A549 (cell line): ENCODE measurements around the gene ALG14. TPM values are rescaled to one million over a fixed set of nuclear protein-coding genes. Genes with fewer than 3 reads are reported as not detected.

Experiments used
- ATAC-seq, 2 experiments: fragments of 200-7000 bp in 1 of 2; fragments of >200 bp in 1 of 2; cut with Nextera tagmentation in 1 of 2; cut with Tn5 transposase in 1 of 2; 3 replicates each; pipeline versions ENCODE4 v1.8.0 to v1.9.1; 2018 to 2020; ENCODE audit warnings: mild to moderate bottlenecking in 1 of 2, moderate library complexity in 1 of 2
- CTCF ChIA-PET: fragments of 300-600 bp; sonication (Branson Sonifier 250); formaldehyde crosslinking; extraction: SDS; loops from one replicate; lab custom pipeline; 2021; ENCODE audit warnings: antibody characterized with exemption, inconsistent platforms; lab: Yijun Ruan, JAX
- POLR2A ChIA-PET: fragments of 350-600 bp; formaldehyde crosslinking; extraction: SDS; loops from one replicate; lab custom pipeline; 2021; ENCODE audit warnings: antibody characterized with exemption, inconsistent platforms; lab: Yijun Ruan, JAX
- DNase-seq, 2 experiments: peaks; one replicate each; pipeline versions ENCODE4 v3.0.0 to v3.0.0-alpha.2; 2011 to 2016; ENCODE audit warnings: low read depth in 1 of 2, low spot score in 1 of 2
- FAIRE-seq: peaks from 2 replicates; lab custom pipeline; 2011; peaks lifted over from hg19 to GRCh38; lab: Jason Lieb, UNC
- H3K27ac ChIP-seq, 2 experiments: fragments of >200 bp; sonication (Bioruptor Twin); formaldehyde crosslinking; 3 replicates each; pipeline ENCODE4 v1.5.1; 2016 to 2017
- H3K4me1 ChIP-seq: fragments of >200 bp; sonication (Bioruptor Twin); formaldehyde crosslinking; 3 replicates; pipeline ENCODE4 v1.6.1; 2016
- H3K4me2 ChIP-seq: fragments of >200 bp; sonication (Bioruptor Twin); formaldehyde crosslinking; 3 replicates; pipeline ENCODE4 v1.6.1; 2016
- H3K4me3 ChIP-seq: fragments of >200 bp; sonication (Bioruptor Twin); formaldehyde crosslinking; 3 replicates; pipeline ENCODE4 v1.5.1; 2016
- H3K9me3 ChIP-seq: fragments of >200 bp; sonication (Bioruptor Twin); formaldehyde crosslinking; 3 replicates; pipeline ENCODE4 v1.6.1; 2016
- ATOH8 ChIP-seq: fragments of 250-450 bp; sonication (Bioruptor Pico); IDR thresholded peaks from 2 replicates; pipeline ENCODE4 v1.5.0; 2020; ENCODE audit warnings: low read depth, mild to moderate bottlenecking, moderate library complexity
- BCL3 ChIP-seq: fragments of >200 bp; sonication (Bioruptor Twin); formaldehyde crosslinking; IDR thresholded peaks from 3 replicates; pipeline ENCODE4 v1.6.1; 2016
- CBX2 ChIP-seq: fragments of 200-600 bp; sonication (generic); IDR thresholded peaks from 2 replicates; pipeline ENCODE4 v1.6.1; 2016; ENCODE audit warnings: low read depth, mild to moderate bottlenecking, borderline replicate concordance
- CBX8 ChIP-seq: fragments of 200-600 bp; sonication (generic); IDR thresholded peaks from 2 replicates; pipeline ENCODE4 v1.6.1; 2016
- CEBPB ChIP-seq, 2 experiments: fragments of >200 bp in 1 of 2; sonication (Bioruptor Twin) in 1 of 2; formaldehyde crosslinking in 1 of 2; IDR thresholded peaks; 2 replicates each; pipeline ENCODE4 v1.6.1; 2012 to 2016
- CHD4 ChIP-seq: fragments of 200-600 bp; sonication (generic); IDR thresholded peaks from 2 replicates; pipeline ENCODE4 v1.6.1; 2016; ENCODE audit warnings: antibody characterized with exemption, mild to moderate bottlenecking, borderline replicate concordance
- EP300 ChIP-seq, 2 experiments: fragments of >200 bp; sonication (Bioruptor Twin); formaldehyde crosslinking; IDR thresholded peaks; 2 replicates in 1 of 2; 3 replicates in 1 of 2; pipeline ENCODE4 v1.6.1; 2016 to 2017
- ESRRA ChIP-seq: fragments of 150-350 bp; IDR thresholded peaks from 2 replicates; pipeline ENCODE4 v1.6.1; 2014; ENCODE audit warnings: mild to moderate bottlenecking, low read length, borderline replicate concordance
- FOXS1 ChIP-seq: fragments of 250-450 bp; sonication (Bioruptor Pico); IDR thresholded peaks from 2 replicates; pipeline ENCODE4 v1.5.0; 2020; ENCODE audit warnings: mild to moderate bottlenecking, moderate library complexity
- GATA3 ChIP-seq: IDR thresholded peaks from 2 replicates; pipeline ENCODE4 v1.6.1; 2012; ENCODE audit warnings: borderline replicate concordance
- HES2 ChIP-seq: fragments of >200 bp; sonication (Bioruptor Twin); formaldehyde crosslinking; IDR thresholded peaks from 2 replicates; pipeline ENCODE4 v1.6.1; 2016
- HEYL ChIP-seq: fragments of 250-450 bp; sonication (Bioruptor Pico); IDR thresholded peaks from 2 replicates; pipeline ENCODE4 v1.8.0; 2021; ENCODE audit warnings: mild to moderate bottlenecking, moderate library complexity
- HMGXB4 ChIP-seq: fragments of 250-450 bp; sonication (Bioruptor Pico); IDR thresholded peaks from 2 replicates; pipeline ENCODE4 v1.5.0; 2021; ENCODE audit warnings: mild to moderate bottlenecking, moderate library complexity, borderline replicate concordance
- JUNB ChIP-seq: fragments of >200 bp; sonication (Bioruptor Twin); formaldehyde crosslinking; IDR thresholded peaks from 2 replicates; pipeline ENCODE4 v1.6.1; 2016
- KDM5A ChIP-seq: fragments of 200-600 bp; sonication (generic); IDR thresholded peaks from 2 replicates; pipeline ENCODE4 v1.6.1; 2016; ENCODE audit warnings: antibody characterized with exemption, mild to moderate bottlenecking
- MAZ ChIP-seq: fragments of 150-350 bp; IDR thresholded peaks from 2 replicates; pipeline ENCODE4 v1.6.1; 2014; ENCODE audit warnings: antibody characterized with exemption, low read depth, low read length, borderline replicate concordance
- NFE2L2 ChIP-seq: fragments of 150-350 bp; conservative IDR thresholded peaks from 2 replicates; pipeline ENCODE4 v1.6.1; 2014; ENCODE audit warnings: low read length
- NPAS2 ChIP-seq: fragments of 250-450 bp; sonication (Bioruptor Pico); IDR thresholded peaks from 2 replicates; pipeline ENCODE4 v1.8.0; 2022; ENCODE audit warnings: mild to moderate bottlenecking, moderate library complexity, borderline replicate concordance
- POLR2AphosphoS2 ChIP-seq: conservative IDR thresholded peaks from 2 replicates; pipeline ENCODE4 v1.6.1; 2012; ENCODE audit warnings: low read length, improper control_type of control experiment, inconsistent platforms
- RAD21 ChIP-seq, 2 experiments: fragments of >200 bp in 1 of 2; sonication (Bioruptor Twin) in 1 of 2; formaldehyde crosslinking in 1 of 2; IDR thresholded peaks in 1 of 2; conservative IDR thresholded peaks in 1 of 2; 2 replicates in 1 of 2; 3 replicates in 1 of 2; pipeline ENCODE4 v1.6.1; 2012 to 2018; ENCODE audit warnings: inconsistent platforms in 1 of 2
- RARB ChIP-seq: fragments of 250-450 bp; sonication (Bioruptor Pico); IDR thresholded peaks from 2 replicates; pipeline ENCODE4 v1.8.0; 2021; ENCODE audit warnings: mild to moderate bottlenecking, moderate library complexity
- RCOR1 ChIP-seq: fragments of 150-350 bp; IDR thresholded peaks from 2 replicates; pipeline ENCODE4 v1.6.1; 2014; ENCODE audit warnings: antibody characterized with exemption, low read length, low read depth
- REST ChIP-seq: fragments of 200-600 bp; sonication (generic); IDR thresholded peaks from 2 replicates; pipeline ENCODE4 v1.6.1; 2016; ENCODE audit warnings: antibody characterized with exemption, mild to moderate bottlenecking, moderate library complexity
- RFX5 ChIP-seq: fragments of 450-650 bp; IDR thresholded peaks from 2 replicates; pipeline ENCODE4 v1.7.1; 2014; ENCODE audit warnings: antibody characterized with exemption, mild to moderate bottlenecking, moderate library complexity
- TFCP2L1 ChIP-seq: fragments of 250-450 bp; sonication (Bioruptor Pico); IDR thresholded peaks from 2 replicates; pipeline ENCODE4 v1.5.0; 2021; ENCODE audit warnings: mild to moderate bottlenecking
- TP53 ChIP-seq: fragments of 250-450 bp; sonication (Bioruptor Pico); IDR thresholded peaks from 2 replicates; pipeline ENCODE4 v1.5.0; 2021; ENCODE audit warnings: mild to moderate bottlenecking, moderate library complexity
- ZC3H11A ChIP-seq: fragments of 450-650 bp; IDR thresholded peaks from 2 replicates; pipeline ENCODE4 v1.6.1; 2014; ENCODE audit warnings: antibody characterized with exemption, mild to moderate bottlenecking
- ZFP36 ChIP-seq: fragments of 450-650 bp; IDR thresholded peaks from 2 replicates; pipeline ENCODE4 v1.6.1; 2014; ENCODE audit warnings: borderline replicate concordance; ENCODE audit not compliant: partially characterized antibody
- WGBS: methylation state at CpG from one replicate; pipeline ENCODE4 v1.1.6; 2017; ENCODE audit errors: missing lambda C conversion rate; 5-methylcytosine and 5-hydroxymethylcytosine counted together
- polyA plus RNA-seq, 4 experiments: library from polyadenylated mRNA; depleted of rRNA in 3 of 4; stranded (reverse); fragments of >200 nt; fragmentation: RNase III in 1 of 4; extraction: RNeasy Plus Mini Kit Qiagen cat#74134 plus additional on column Dnase treatment in 1 of 4; gene quantifications; 2 replicates in 3 of 4; 3 replicates in 1 of 4; pipeline ENCODE4 v1.2.3, GENCODE V29; 2011 to 2017

Gene ALG14
- polyA plus RNA-seq, 2 of the 4 experiments (the other 2 are of a cell fraction) = 5.0 to 5.4 TPM

GRCh38 chr1:95057351-95057750 lies 15.4 kb downstream of the ALG14 start:
- FAIRE-seq = no peak
- no peak for DNase-seq
- H3K4me3 ChIP-seq = no peak overlapping the region
- no peak for ATAC-seq
- no peak overlapping the region for H3K27ac ChIP-seq
- POLR2A ChIA-PET = no interaction called here
- CTCF ChIA-PET = no interaction called here
- WGBS = 94% methylated on average over 6 of the region's 6 CpGs
- TF ChIP-seq HEYL (CRISPR knock-in tag) (no peak), REST (no peak), RAD21 (conservative IDR thresholded peaks at IDR 0.05 in 1 of 2, IDR thresholded peaks at IDR 0.05 in 1 of 2) (no peak), EP300 (IDR thresholded peaks at IDR 0.05) (no peak), HES2 (no peak), POLR2AphosphoS2 (no peak), RFX5 (no peak), KDM5A (no peak), ZC3H11A (no peak), TP53 (CRISPR knock-in tag) (no peak)
- TF ChIP-seq, all 56 proteins: peak for 0
- no peaks in the 10 kb centered on the region for H3K4me1 ChIP-seq
- H3K4me2 ChIP-seq = no peak overlapping the region
- no peaks in the 10 kb centered on the region for H3K9me3 ChIP-seq

GRCh38 chr1:95049935-95050334 lies 22.8 kb downstream of the ALG14 start:
- no peak for TF ChIP-seq RCOR1
- TF ChIP-seq FOXS1 (CRISPR knock-in tag) = no peak
- TF ChIP-seq GATA3 = no peak
- TF ChIP-seq ESRRA = no peak
- TF ChIP-seq NFE2L2 = no peak
- TF ChIP-seq MAZ = no peak
- TF ChIP-seq CEBPB (IDR thresholded peaks at IDR 0.05) = no peak
- TF ChIP-seq ATOH8 (CRISPR knock-in tag) = no peak
- no peak for TF ChIP-seq NPAS2 (CRISPR knock-in tag)
- TF ChIP-seq TFCP2L1 (CRISPR knock-in tag) = no peak
- ATAC-seq = no peak
- POLR2A ChIA-PET = no interaction called here
- Histone ChIP-seq H3K9me3 (no peaks in the 10 kb centered on the region), H3K4me2 (no peak overlapping the region), H3K4me1 (no peaks in the 10 kb centered on the region), H3K27ac (no peak overlapping the region), H3K4me3 (no peak overlapping the region)
- FAIRE-seq = no peak
- DNase-seq = no peak
- CTCF ChIA-PET = interaction anchor here (8.4 kb wide), 1 partner anchor 197 kb away, joined by 130 read pairs; no protein-coding TSS in a partner anchor
- WGBS = 91% methylated on average over 5 of the region's 5 CpGs

GRCh38 chr1:95048317-95048716 lies 24.4 kb downstream of the ALG14 start:
- H3K27ac ChIP-seq = no peak overlapping the region
- WGBS = 64% methylated on average over 3 of the region's 3 CpGs
- H3K4me2 ChIP-seq = no peak overlapping the region
- H3K9me3 ChIP-seq = no peaks in the 10 kb centered on the region
- DNase-seq (no peak), ATAC-seq (no peak), FAIRE-seq (no peak)
- no peak overlapping the region for H3K4me3 ChIP-seq
- ChIA-PET POLR2A (no interaction called here), CTCF (interaction anchor here (1.2 to 8.4 kb wide), 2 partner anchors 11 to 195 kb away, joined by 4 to 130 read pairs; no protein-coding TSS in a partner anchor)
- H3K4me1 ChIP-seq = no peaks in the 10 kb centered on the region
- TF ChIP-seq HMGXB4 (CRISPR knock-in tag) (no peak), NFE2L2 (no peak), CBX8 (no peak), CBX2 (no peak), BCL3 (no peak), HES2 (no peak), CHD4 (no peak), JUNB (no peak), RARB (CRISPR knock-in tag) (no peak), ZFP36 (no peak)
